Common myeloid progenitor, CD34-positive (primary cell): ENCODE measurements around the gene TMEM191C.
"Not testable (repeated sequence)": the region's sequence is repeated elsewhere in the genome, so short reads cannot be mapped to it uniquely, and the experiment has no call there.

ENCODE experiments used
- CTCF ChIA-PET: fragments of 350-600 bp; sonication (Branson Sonifier 250); formaldehyde crosslinking; loops from one replicate; lab custom pipeline; 2021; ENCODE audit warnings: antibody characterized with exemption; lab: Charles Lee
- POLR2A ChIA-PET: fragments of 350-600 bp; sonication (Branson Sonifier 250); formaldehyde crosslinking; loops from one replicate; lab custom pipeline; 2021; ENCODE audit warnings: antibody characterized with exemption; lab: Charles Lee
- DNase-seq, 3 donors: peaks; one replicate each; pipeline versions ENCODE4 v3.0.0 to v3.0.0-alpha.2; 2013
- H3K27ac ChIP-seq, 2 experiments: 1 replicate in 1 of 2; 2 replicates in 1 of 2; pipeline ENCODE4 v1.7.0; 2013; ENCODE audit warnings: inconsistent platforms in 2 of 2, low read length in 2 of 2, mild to moderate bottlenecking in 2 of 2, low read depth in 1 of 2, moderate library complexity in 1 of 2; ENCODE audit not compliant: severe bottlenecking in 2 of 2, insufficient read depth in 1 of 2, poor library complexity in 1 of 2
- H3K27me3 ChIP-seq, 5 experiments: replicated peaks in 2 of 5; 1 replicate in 3 of 5; 2 replicates in 2 of 5; pipeline versions ENCODE4 v1.6.1 to v1.7.0; 2013; ENCODE audit warnings: low read length in 4 of 5, mild to moderate bottlenecking in 2 of 5, moderate library complexity in 2 of 5, inconsistent platforms in 1 of 5; ENCODE audit not compliant: insufficient read depth in 5 of 5, control insufficient read depth in 4 of 5
- H3K36me3 ChIP-seq, 4 experiments: 1 replicate in 2 of 4; 2 replicates in 2 of 4; pipeline versions ENCODE4 v1.6.1 to v1.7.0; 2013; ENCODE audit warnings: low read length in 3 of 4, control low read depth in 1 of 4, mild to moderate bottlenecking in 1 of 4; ENCODE audit not compliant: control insufficient read depth in 4 of 4, insufficient read depth in 4 of 4
- H3K4me1 ChIP-seq, 4 experiments: 1 replicate in 3 of 4; 2 replicates in 1 of 4; pipeline versions ENCODE4 v1.6.1 to v1.7.1; 2013; ENCODE audit warnings: low read length in 3 of 4, mild to moderate bottlenecking in 3 of 4, control low read depth in 1 of 4, inconsistent platforms in 1 of 4, moderate library complexity in 1 of 4; ENCODE audit not compliant: control insufficient read depth in 4 of 4, insufficient read depth in 4 of 4; ENCODE audit errors: control extremely low read depth in 1 of 4
- H3K4me3 ChIP-seq, 7 experiments: 1 replicate in 4 of 7; 2 replicates in 3 of 7; pipeline versions ENCODE4 v1.5.1 to v1.7.0; 2013; ENCODE audit warnings: mild to moderate bottlenecking in 7 of 7, low read length in 6 of 7, moderate library complexity in 6 of 7, inconsistent platforms in 2 of 7, low read depth in 2 of 7, control low read depth in 1 of 7; ENCODE audit not compliant: insufficient read depth in 4 of 7, control insufficient read depth in 1 of 7; ENCODE audit errors: extremely low read depth in 1 of 7
- H3K9me3 ChIP-seq, 5 experiments: 1 replicate in 4 of 5; 2 replicates in 1 of 5; pipeline versions ENCODE4 v1.6.1 to v1.7.1; 2013; ENCODE audit warnings: low read length in 4 of 5, mild to moderate bottlenecking in 2 of 5, inconsistent platforms in 1 of 5, low read depth in 1 of 5, moderate library complexity in 1 of 5; ENCODE audit not compliant: control insufficient read depth in 4 of 5, insufficient read depth in 2 of 5; ENCODE audit errors: control extremely low read depth in 1 of 5
- WGBS: methylation state at CpG from one replicate; pipeline ENCODE4 v1.1.5; 2013; ENCODE audit not compliant: insufficient coverage; 5-methylcytosine and 5-hydroxymethylcytosine counted together

The TMEM191C gene

DNA sequence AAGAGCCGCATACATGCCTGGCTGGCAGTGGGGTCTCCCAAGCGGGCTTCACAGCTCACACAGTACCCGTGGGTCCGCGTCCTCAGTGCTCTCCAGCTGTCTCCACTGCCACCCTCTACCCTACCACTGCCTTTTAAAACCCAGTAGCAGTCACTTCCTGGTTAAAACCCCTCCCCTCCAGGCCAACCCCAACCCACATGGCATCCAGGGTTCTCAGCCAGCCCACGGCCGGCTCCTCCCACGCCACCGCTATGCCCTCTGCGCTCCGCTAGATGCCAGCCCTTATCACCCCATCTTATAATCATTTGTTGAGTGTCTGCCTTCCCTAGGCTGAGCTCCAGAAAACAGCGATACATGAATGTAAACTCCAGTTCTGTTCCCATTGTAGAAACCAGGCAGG lies 46.9 kb downstream of the TMEM191C start:
- H3K27ac ChIP-seq, POLR2A ChIA-PET, DNase-seq, H3K36me3 ChIP-seq, H3K4me1 ChIP-seq, H3K9me3 ChIP-seq, CTCF ChIA-PET, H3K27me3 ChIP-seq, H3K4me3 ChIP-seq: not testable (repeated sequence)
- WGBS: no CpG with 5 or more reads among the region's 12 CpGs

GRCh38 chr22:21515234-21515633 lies 48.0 kb downstream of the TMEM191C start:
- POLR2A ChIA-PET, DNase-seq: not testable (repeated sequence)
- WGBS: no CpG with 5 or more reads among the region's 9 CpGs

DNA sequence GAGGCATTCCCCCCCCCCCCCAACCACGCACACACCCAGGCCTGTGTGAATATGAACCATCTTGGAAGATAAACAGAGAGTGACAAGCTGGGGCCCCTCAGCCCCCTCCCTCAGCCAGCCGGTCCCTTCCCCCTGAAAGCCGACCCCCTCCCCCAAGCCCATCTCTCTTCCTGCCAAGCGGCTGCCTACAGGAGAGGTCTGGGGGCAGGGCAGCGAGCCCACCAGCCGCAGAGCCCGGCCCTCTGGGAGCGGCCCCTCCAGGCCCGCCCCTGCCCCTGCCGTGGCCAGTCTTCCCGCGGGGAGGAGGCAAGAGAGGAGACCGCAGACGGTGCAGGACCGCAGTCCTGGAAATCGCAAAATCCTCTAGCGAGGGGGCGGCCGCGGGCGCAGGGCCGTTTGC lies 49.3 kb downstream of the TMEM191C start:
- POLR2A ChIA-PET, H3K9me3 ChIP-seq, H3K27me3 ChIP-seq, DNase-seq, H3K36me3 ChIP-seq, H3K27ac ChIP-seq, H3K4me1 ChIP-seq, H3K4me3 ChIP-seq, CTCF ChIA-PET: not testable (repeated sequence)
- WGBS: no CpG with 5 or more reads among the region's 22 CpGs

More at GRCh38 chr22:21515234-21515633, 48.0 kb downstream of the TMEM191C start:
- H3K9me3 ChIP-seq, H3K27me3 ChIP-seq, H3K27ac ChIP-seq, H3K4me3 ChIP-seq, H3K36me3 ChIP-seq, CTCF ChIA-PET, H3K4me1 ChIP-seq: not testable (repeated sequence)

DNA sequence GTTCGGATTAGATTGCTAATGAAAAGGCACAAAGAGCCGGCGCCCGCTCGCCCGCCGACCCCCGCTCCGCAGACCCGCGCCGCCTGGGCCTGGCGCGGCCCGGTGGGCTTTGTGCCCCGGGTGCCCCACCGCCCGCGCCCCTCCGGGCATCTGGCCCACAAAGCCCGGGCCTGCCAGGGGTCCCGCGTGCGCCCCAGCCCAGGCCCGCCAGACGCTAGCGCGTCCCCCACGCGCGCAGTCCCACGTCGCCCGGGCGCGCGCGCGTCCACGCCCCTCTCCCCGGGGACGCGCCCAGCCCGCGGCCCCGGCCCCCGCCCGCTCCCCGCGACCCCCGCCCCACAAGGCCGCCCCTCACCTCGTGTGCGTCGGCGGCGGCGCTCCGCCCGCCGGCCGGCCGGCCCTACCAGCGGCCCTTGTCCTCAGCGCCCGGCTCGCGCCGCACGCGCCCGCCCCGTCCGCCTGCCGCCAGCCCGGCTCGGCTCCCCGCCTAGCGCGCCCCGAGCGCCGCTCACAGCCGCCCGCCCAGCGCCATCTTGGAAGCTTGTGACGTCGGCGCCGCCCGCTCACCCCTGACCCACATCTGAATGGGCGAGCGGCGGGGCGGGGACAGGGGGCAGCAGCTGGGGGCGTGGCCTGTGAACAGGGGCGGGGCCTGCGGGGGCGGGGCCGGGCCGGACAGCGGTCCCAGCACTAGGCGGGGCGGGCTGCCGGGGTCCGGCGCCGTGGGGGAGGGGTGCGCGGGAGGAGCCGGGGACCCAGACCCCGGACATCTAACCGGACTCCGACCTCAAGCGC lies 50.0 kb downstream of the TMEM191C start:
- H3K36me3 ChIP-seq, CTCF ChIA-PET, H3K27ac ChIP-seq, DNase-seq, H3K27me3 ChIP-seq, POLR2A ChIA-PET, H3K4me3 ChIP-seq, H3K9me3 ChIP-seq, H3K4me1 ChIP-seq: not testable (repeated sequence)
- WGBS: no CpG with 5 or more reads among the region's 115 CpGs
